SK-N-SH (cell line): ENCODE data around the gene ARMH2. TPM values are rescaled to one million over a fixed set of nuclear protein-coding genes. Genes with fewer than 3 reads are reported as not detected.

Source experiments
- CTCF ChIA-PET: fragments of 300-600, 350-600 bp; formaldehyde crosslinking; extraction: SDS; loops from one replicate; lab custom pipeline; 2021; lab: Yijun Ruan, JAX
- POLR2A ChIA-PET: fragments of 350-600 bp; sonication (Branson Sonifier 250); formaldehyde crosslinking; extraction: SDS; loops from one replicate; lab custom pipeline; 2020; ENCODE audit warnings: antibody characterized with exemption, inconsistent platforms; lab: Yijun Ruan, JAX
- DNase-seq: peaks from one replicate; pipeline ENCODE4 v3.0.0; 2012
- H2AFZ ChIP-seq: fragments of 200-600 bp; sonication (generic); 2 replicates; pipeline ENCODE4 v1.8.1; 2016; ENCODE audit warnings: antibody characterized with exemption, mild to moderate bottlenecking, low read depth
- H3F3A ChIP-seq: fragments of 200-600 bp; sonication (generic); replicated peaks from 2 replicates; pipeline ENCODE3; 2016; ENCODE audit warnings: antibody characterized with exemption, mild to moderate bottlenecking; ENCODE audit not compliant: insufficient read depth
- H3K27ac ChIP-seq, 2 experiments: fragments of 200-500 bp in 1 of 2; fragments of 200-600 bp in 1 of 2; sonication (Bioruptor generic) in 1 of 2; sonication (generic), shearing (Covaris generic) in 1 of 2; 2 replicates each; pipeline versions ENCODE4 v1.5.1 to v1.6.1; 2014 to 2016; ENCODE audit warnings: low read depth in 2 of 2, inconsistent platforms in 1 of 2, low read length in 1 of 2, mild to moderate bottlenecking in 1 of 2, mixed read lengths in 1 of 2
- H3K27me3 ChIP-seq: fragments of 200-600 bp; sonication (generic), shearing (Covaris generic); 2 replicates; pipeline ENCODE4 v1.6.1; 2016; ENCODE audit warnings: mixed run types; ENCODE audit not compliant: insufficient read depth
- H3K36me3 ChIP-seq, 2 experiments: fragments of 200-500 bp in 1 of 2; fragments of 200-600 bp in 1 of 2; sonication (Bioruptor generic) in 1 of 2; sonication (generic) in 1 of 2; replicated peaks in 1 of 2; 2 replicates each; pipeline versions ENCODE3 to v1.5.1; 2014 to 2016; ENCODE audit warnings: low read length in 1 of 2, mild to moderate bottlenecking in 1 of 2; ENCODE audit not compliant: insufficient read depth in 2 of 2, control insufficient read depth in 1 of 2
- H3K4me1 ChIP-seq, 2 experiments: fragments of 200-500 bp in 1 of 2; fragments of 200-600 bp in 1 of 2; sonication (Bioruptor generic) in 1 of 2; sonication (generic), shearing (Covaris generic) in 1 of 2; 2 replicates each; pipeline versions ENCODE4 v1.5.1 to v1.6.1; 2014 to 2016; ENCODE audit warnings: low read depth in 1 of 2, low read length in 1 of 2, mixed run types in 1 of 2; ENCODE audit not compliant: insufficient read depth in 2 of 2, control insufficient read depth in 1 of 2
- H3K4me2 ChIP-seq: fragments of 200-600 bp; sonication (generic), shearing (Covaris generic); 2 replicates; pipeline ENCODE4 v1.6.1; 2017; ENCODE audit warnings: mixed run types
- H3K4me3 ChIP-seq, 2 experiments: fragments of 200-500 bp in 1 of 2; fragments of 200-600 bp in 1 of 2; sonication (Bioruptor generic) in 1 of 2; sonication (generic), shearing (Covaris generic) in 1 of 2; 2 replicates each; pipeline versions ENCODE4 v1.5.1 to v1.8.1; 2014 to 2016; ENCODE audit warnings: low read depth in 2 of 2, inconsistent platforms in 1 of 2, low read length in 1 of 2, mild to moderate bottlenecking in 1 of 2, mixed read lengths in 1 of 2, moderate library complexity in 1 of 2
- H3K79me2 ChIP-seq: fragments of 200-600 bp; sonication (generic); 2 replicates; pipeline ENCODE4 v1.8.1; 2017; ENCODE audit warnings: mild to moderate bottlenecking; ENCODE audit not compliant: insufficient read depth
- H3K9ac ChIP-seq: fragments of 200-600 bp; sonication (generic); 2 replicates; pipeline ENCODE4 v1.6.1; 2017; ENCODE audit warnings: mixed run types
- H3K9me2 ChIP-seq: fragments of 200-600 bp; sonication (generic); 2 replicates; pipeline ENCODE4 v1.6.1; 2017; ENCODE audit warnings: mixed run types
- H3K9me3 ChIP-seq: fragments of 200-600 bp; sonication (generic); 2 replicates; pipeline ENCODE4 v1.6.1; 2017; ENCODE audit warnings: mixed run types, mild to moderate bottlenecking, moderate library complexity
- H4K20me1 ChIP-seq: fragments of 200-600 bp; sonication (generic); 2 replicates; pipeline ENCODE4 v1.6.1; 2017; ENCODE audit warnings: mild to moderate bottlenecking, mixed run types; ENCODE audit not compliant: insufficient read depth
- ELF1 ChIP-seq: IDR thresholded peaks from 2 replicates; pipeline ENCODE4 v1.4.0; 2012
- EP300 ChIP-seq, 2 experiments: IDR thresholded peaks; 2 replicates each; pipeline versions ENCODE4 v1.4.0 to v1.6.1; 2012; ENCODE audit warnings: borderline replicate concordance in 1 of 2, low read depth in 1 of 2, low read length in 1 of 2
- EZH2phosphoT487 ChIP-seq: fragments of 200-600 bp; sonication (generic); IDR thresholded peaks from 2 replicates; pipeline ENCODE4 v1.6.1; 2017; ENCODE audit warnings: low read depth, mixed run types, mild to moderate bottlenecking, antibody characterized with exemption, moderate library complexity, borderline replicate concordance
- FOXJ3 ChIP-seq: sonication (generic); formaldehyde crosslinking; IDR thresholded peaks from 2 replicates; pipeline ENCODE4 v1.5.1; 2020; ENCODE audit warnings: mild to moderate bottlenecking, missing genetic modification reagents
- FOXM1 ChIP-seq: IDR thresholded peaks from 2 replicates; pipeline ENCODE4 v1.4.0; 2012; ENCODE audit warnings: low read depth, mild to moderate bottlenecking
- JUND ChIP-seq: IDR thresholded peaks from 2 replicates; pipeline ENCODE4 v1.4.0; 2012
- MXI1 ChIP-seq: IDR thresholded peaks from 2 replicates; pipeline ENCODE4 v1.6.1; 2012; ENCODE audit warnings: mild to moderate bottlenecking, low read depth, low read length, improper control_type of control experiment
- NFIC ChIP-seq: IDR thresholded peaks from 2 replicates; pipeline ENCODE4 v1.4.0; 2012; ENCODE audit warnings: borderline replicate concordance
- NRF1 ChIP-seq: IDR thresholded peaks from 2 replicates; pipeline ENCODE4 v1.6.1; 2012; ENCODE audit warnings: low read depth, mild to moderate bottlenecking, low read length
- PBX3 ChIP-seq: IDR thresholded peaks from 2 replicates; pipeline ENCODE4; 2012
- RAD21 ChIP-seq: IDR thresholded peaks from 2 replicates; pipeline ENCODE4 v1.6.1; 2012; ENCODE audit warnings: mild to moderate bottlenecking, low read length
- REST ChIP-seq: IDR thresholded peaks from 2 replicates; pipeline ENCODE4 v1.6.1; 2012; ENCODE audit warnings: mild to moderate bottlenecking, low read depth, low read length, moderate library complexity
- RXRA ChIP-seq: IDR thresholded peaks from 2 replicates; pipeline ENCODE4 v1.4.0; 2012; ENCODE audit warnings: low read depth, mild to moderate bottlenecking, borderline replicate concordance
- TAF1 ChIP-seq: IDR thresholded peaks from 2 replicates; pipeline ENCODE4 v1.6.1; 2012; ENCODE audit warnings: low read depth, mild to moderate bottlenecking, low read length, moderate library complexity, borderline replicate concordance
- TCF12 ChIP-seq: IDR thresholded peaks from 2 replicates; pipeline ENCODE4 v1.4.0; 2012
- TEAD4 ChIP-seq: IDR thresholded peaks from 2 replicates; pipeline ENCODE4 v1.4.0; 2012; ENCODE audit warnings: mild to moderate bottlenecking, borderline replicate concordance; ENCODE audit not compliant: insufficient read depth
- USF1 ChIP-seq: IDR thresholded peaks from 2 replicates; pipeline ENCODE4 v1.4.0; 2012; ENCODE audit warnings: low read depth, borderline replicate concordance
- USF2 ChIP-seq: fragments of 150-350 bp; IDR thresholded peaks from 2 replicates; pipeline ENCODE4 v1.6.1; 2017; ENCODE audit warnings: antibody characterized with exemption, low read length, low read depth, borderline replicate concordance
- WGBS: methylation state at CpG from one replicate; pipeline ENCODE4 v1.1.6; 2017; ENCODE audit warnings: low lambda C conversion rate; 5-methylcytosine and 5-hydroxymethylcytosine counted together
- polyA plus RNA-seq, 3 experiments: library from polyadenylated mRNA; depleted of rRNA; stranded (reverse); fragments of >200 nt; gene quantifications; 2 replicates each; pipeline ENCODE4 v1.2.3, GENCODE V29; 2012

The ARMH2 gene
- polyA plus RNA-seq, 1 of the 3 experiments (the other 2 are of a cell fraction), result not detected

- Histone ChIP-seq H3K27me3 (no peaks in the 10 kb centered on the region), H3K36me3 (no peaks in the 10 kb centered on the region), H3K79me2 (no peaks in the 10 kb centered on the region), H2AFZ (no peak overlapping the region), H3K9me3 (no peaks in the 10 kb centered on the region), H3K4me3 (no peak overlapping the region), H4K20me1 (no peaks in the 10 kb centered on the region), H3F3A (peaks cover 2% of the 10 kb centered on the region), H3K9me2 (no peaks in the 10 kb centered on the region), H3K9ac (no peak overlapping the region), H3K4me2 (no peak overlapping the region), H3K27ac (no peak overlapping the region), H3K4me1 (0 out of 4 replicates have a peak, but pooled peaks cover 0 to under 1% of the 10 kb centered on the region in 2 experiments)
- POLR2A ChIA-PET, result no interaction called here
- TF ChIP-seq RXRA, result no peak
- TF ChIP-seq EZH2phosphoT487, result no peak
- no peak for TF ChIP-seq PBX3
- TF ChIP-seq MXI1, result no peak
- TF ChIP-seq FOXM1, result no peak
- TF ChIP-seq TAF1, result no peak
- TF ChIP-seq TEAD4, result no peak
- no peak for TF ChIP-seq TCF12
- TF ChIP-seq EP300 (IDR thresholded peaks at IDR 0.05; ENCODE audit: borderline replicate concordance in 1 of 2, low read depth in 1 of 2, low read length in 1 of 2), result no peak
- no peak for TF ChIP-seq JUND
- no peak for TF ChIP-seq FOXJ3 (CRISPR knock-in tag)
- TF ChIP-seq USF2, result no peak
- no peak for TF ChIP-seq ELF1
- TF ChIP-seq RAD21, result no peak
- no peak for TF ChIP-seq REST
- no peak for TF ChIP-seq NFIC
- no peak for TF ChIP-seq USF1
- no peak for TF ChIP-seq NRF1
- DNase-seq, result no peak
- CTCF ChIA-PET, result no interaction called here
- WGBS, result 79% methylated on average over 3 of the region's 3 CpGs
Observed at GRCh38 chr6:24749297-24749696, 49.4 kb downstream of the ARMH2 start.

Other genes with a start within 250 kb of the ARMH2 start
- gene KIAA0319, start 152.7 kb downstream of the ARMH2 start, polyA plus RNA-seq (2012; rRNA removed), result 0.03 and 0.06 TPM in 2 replicates
- gene TDP2, start 132.0 kb downstream of the ARMH2 start, polyA plus RNA-seq (2012; rRNA removed), result 20.0 and 20.2 TPM in 2 replicates
- 18.0 and 20.8 TPM in 2 replicates for gene ACOT13, start 131.8 kb downstream of the ARMH2 start, polyA plus RNA-seq (2012; rRNA removed)
- 36.0 and 42.3 TPM in 2 replicates for gene C6orf62, start 79.8 kb downstream of the ARMH2 start, polyA plus RNA-seq (2012; rRNA removed)
- 16.2 and 16.8 TPM in 2 replicates for gene GMNN, start 24.0 kb downstream of the ARMH2 start, polyA plus RNA-seq (2012; rRNA removed)
- gene RIPOR2, start 137.0 kb upstream of the ARMH2 start, polyA plus RNA-seq (2012; rRNA removed), result 0.05 TPM in 2 replicates